Large intestine (tissue), 3 donors: ENCODE measurements around the gene TNS4. TPM values are rescaled to one million over a fixed set of nuclear protein-coding genes. Genes with fewer than 3 reads are reported as not detected.
A peak's percentile ranks its signal among the peaks of the same experiment; 100 is the strongest.

Experiments used
- DNase-seq, 2 donors: peaks; one replicate each; pipeline versions ENCODE4 v3.0.0 to v3.0.0-alpha.2; 2013
- H3K27ac ChIP-seq: one replicate; pipeline ENCODE4 v1.5.1; 2013; ENCODE audit warnings: low read length
- H3K27me3 ChIP-seq: 2 replicates; pipeline ENCODE4 v1.6.1; 2013; ENCODE audit warnings: low read length; ENCODE audit not compliant: control insufficient read depth, insufficient read depth
- H3K36me3 ChIP-seq: 2 replicates; pipeline ENCODE4 v1.6.1; 2013; ENCODE audit warnings: low read length; ENCODE audit not compliant: control insufficient read depth, insufficient read depth
- H3K4me1 ChIP-seq: one replicate; pipeline ENCODE4 v1.6.1; 2013; ENCODE audit warnings: low read length; ENCODE audit not compliant: control insufficient read depth, insufficient read depth
- H3K4me3 ChIP-seq: one replicate; pipeline ENCODE4 v1.5.1; 2013; ENCODE audit warnings: low read length
- H3K9me3 ChIP-seq: one replicate; pipeline ENCODE4 v1.6.1; 2013; ENCODE audit warnings: mild to moderate bottlenecking, low read depth, low read length, moderate library complexity; ENCODE audit not compliant: control insufficient read depth
- WGBS: methylation state at CpG from one replicate; pipeline ENCODE4 v1.1.5; 2013; ENCODE audit warnings: low lambda C conversion rate; ENCODE audit not compliant: insufficient coverage; 5-methylcytosine and 5-hydroxymethylcytosine counted together
- polyA plus RNA-seq: library from polyadenylated mRNA; unstranded; fragments of 120-200 nt; gene quantifications from one replicate; pipeline ENCODE4 v1.2.1, GENCODE V29; 2013

The TNS4 gene
- polyA plus RNA-seq, 1 donor, result 0.06 TPM

GRCh38 chr17:40462343-40463121 is 38.9 kb downstream of the TNS4 start:
- peaks cover 24% of the 10 kb centered on the region for H3K4me1 ChIP-seq
- H3K9me3 ChIP-seq, result no peaks in the 10 kb centered on the region
- H3K27ac ChIP-seq, result no peak overlapping the region

GRCh38 chr17:40461732-40462342 is 39.6 kb downstream of the TNS4 start:
- H3K9me3 ChIP-seq, result no peaks in the 10 kb centered on the region
- H3K36me3 ChIP-seq, result peaks cover 2% of the 10 kb centered on the region
- no peak overlapping the region for H3K27ac ChIP-seq
- H3K27me3 ChIP-seq, result no peaks in the 10 kb centered on the region
- H3K4me1 ChIP-seq, result peaks cover 26% of the 10 kb centered on the region
- H3K4me3 ChIP-seq, result no peak overlapping the region
- WGBS, result no CpG with 5 or more reads among the region's 12 CpGs
- no peak for DNase-seq

More at GRCh38 chr17:40462343-40463121, 38.9 kb downstream of the TNS4 start:
- H3K4me3 ChIP-seq, result no peak overlapping the region
- no peaks in the 10 kb centered on the region for H3K27me3 ChIP-seq
- no peaks in the 10 kb centered on the region for H3K36me3 ChIP-seq
- DNase-seq, result no peak
- WGBS, result no CpG with 5 or more reads among the region's 9 CpGs

- no peak for DNase-seq
- Histone ChIP-seq H3K27me3 (peaks cover 2% of the 10 kb centered on the region), H3K36me3 (peaks cover 8% of the 10 kb centered on the region), H3K27ac (no peak overlapping the region), H3K9me3 (no peaks in the 10 kb centered on the region), H3K4me1 (peaks cover 26% of the 10 kb centered on the region), H3K4me3 (no peak overlapping the region)
- no CpG with 5 or more reads among the region's 9 CpGs for WGBS
Measured at GRCh38 chr17:40460968-40461731, 40.3 kb downstream of the TNS4 start.

GRCh38 chr17:40460604-40460967 is 40.8 kb downstream of the TNS4 start:
- Histone ChIP-seq H3K36me3 (peaks cover 10% of the 10 kb centered on the region), H3K4me1 (peaks cover 26% of the 10 kb centered on the region), H3K27ac (no peak overlapping the region), H3K4me3 (no peak overlapping the region), H3K9me3 (no peaks in the 10 kb centered on the region), H3K27me3 (peaks cover 2% of the 10 kb centered on the region)
- no peak for DNase-seq
- no CpG with 5 or more reads among the region's 3 CpGs for WGBS

- H3K4me3 ChIP-seq, result no peak overlapping the region
- no peaks in the 10 kb centered on the region for H3K9me3 ChIP-seq
- WGBS, result no CpG with 5 or more reads among the region's 8 CpGs
- DNase-seq, result no peak
- H3K36me3 ChIP-seq, result peaks cover 10% of the 10 kb centered on the region
- H3K27ac ChIP-seq, result no peak overlapping the region
- H3K4me1 ChIP-seq, result peaks cover 26% of the 10 kb centered on the region
- peaks cover 2% of the 10 kb centered on the region for H3K27me3 ChIP-seq
Measured at GRCh38 chr17:40459636-40460603, 41.5 kb downstream of the TNS4 start.

GRCh38 chr17:40458851-40459482 is 42.5 kb downstream of the TNS4 start:
- DNase-seq, result no peak
- Histone ChIP-seq H3K27me3 (peaks cover 2% of the 10 kb centered on the region), H3K4me1 (peaks cover 26% of the 10 kb centered on the region), H3K27ac (no peak overlapping the region), H3K36me3 (peaks cover 19% of the 10 kb centered on the region), H3K9me3 (no peaks in the 10 kb centered on the region), H3K4me3 (no peak overlapping the region)
- 80% methylated on average over 1 of the region's 12 CpGs for WGBS

- peaks cover 2% of the 10 kb centered on the region for H3K27me3 ChIP-seq
- no peaks in the 10 kb centered on the region for H3K9me3 ChIP-seq
- DNase-seq, result peak; percentile 58 to 63
- no peak overlapping the region for H3K4me3 ChIP-seq
- peaks cover 25% of the 10 kb centered on the region for H3K36me3 ChIP-seq
- peaks cover 26% of the 10 kb centered on the region for H3K4me1 ChIP-seq
- WGBS, result no CpG with 5 or more reads among the region's 16 CpGs
- H3K27ac ChIP-seq, result no peak overlapping the region
Measured at GRCh38 chr17:40457964-40458791, 43.2 kb downstream of the TNS4 start.

GRCh38 chr17:40457369-40457768 is 44.1 kb downstream of the TNS4 start:
- Histone ChIP-seq H3K27ac (no peak overlapping the region), H3K27me3 (peaks cover 2% of the 10 kb centered on the region), H3K4me3 (no peak overlapping the region), H3K4me1 (peaks cover 22% of the 10 kb centered on the region), H3K36me3 (peaks cover 28% of the 10 kb centered on the region), H3K9me3 (no peaks in the 10 kb centered on the region)
- no peak for DNase-seq
- WGBS, result no CpG with 5 or more reads among the region's 3 CpGs

GRCh38 chr17:40456396-40456951 is 44.9 kb downstream of the TNS4 start:
- Histone ChIP-seq H3K27me3 (peaks cover 2% of the 10 kb centered on the region), H3K36me3 (peaks cover 28% of the 10 kb centered on the region), H3K9me3 (no peaks in the 10 kb centered on the region), H3K4me1 (peaks cover 19% of the 10 kb centered on the region), H3K4me3 (no peak overlapping the region), H3K27ac (no peak overlapping the region)
- DNase-seq, result no peak
- no CpG with 5 or more reads among the region's 16 CpGs for WGBS
